ENCODE results near the gene MBD4. TPM values are rescaled to one million over a fixed set of nuclear protein-coding genes. Genes with fewer than 3 reads are reported as not detected.

Gene MBD4
- total RNA-seq, 1 experiment from 2014 or later, result 40.1 TPM

GRCh38 chr3:129421236-129421883 is 18.4 kb downstream of the MBD4 start:
- no peak overlapping the region for H2AK5ac ChIP-seq (ENCODE audit: insufficient read length, low read length)
- Mint-ChIP-seq H3K27ac (no peak overlapping the region), H3K4me1 (peaks cover 34 to 40% of the 10 kb centered on the region in 2 experiments), H3K9me3 (peaks cover 0 to 2% of the 10 kb centered on the region in 2 experiments; a peak in 1 of 5 replicates), H3K4me3 (no peak overlapping the region), H3K27me3 (ENCODE audit: low read depth) (peaks cover 31% of the 10 kb centered on the region), H3K36me3 (ENCODE audit: insufficient read depth in 1 of 3, low read depth in 3 of 3) (no peaks in the 10 kb centered on the region)
- H3K27me3 ChIP-seq (ENCODE audit: insufficient read depth, low read length), result no peaks in the 10 kb centered on the region; the same call in 1 of the 2 replicates
- no peak for DNase-seq
- no peak overlapping the region for H3T11ph ChIP-seq (ENCODE audit: low read length)
- peaks cover 7% of the 10 kb centered on the region; the same call in 1 of the 2 replicates for H3K4me1 ChIP-seq (ENCODE audit: insufficient read depth, low read length)
- no CpG with 5 or more reads among the region's 12 CpGs for WGBS (ENCODE audit: extremely low coverage, insufficient read length, low lambda C conversion rate)
- TF ChIP-seq CTCF (conservative IDR thresholded peaks at IDR 0.05), result no peak
- H2AFZ ChIP-seq (ENCODE audit: low read length), result no peak overlapping the region
- no peak overlapping the region for H3K9ac ChIP-seq (ENCODE audit: extremely low read depth, insufficient read length, low read length)
- no peak overlapping the region for H3K4ac ChIP-seq (ENCODE audit: low read depth, low read length)
- H3K79me2 ChIP-seq (ENCODE audit: insufficient read depth, low read length), result no peaks in the 10 kb centered on the region
- H2BK12ac ChIP-seq (ENCODE audit: insufficient read length, low read depth, low read length), result no peak overlapping the region
- H3K4me2 ChIP-seq (ENCODE audit: insufficient read depth, insufficient read length, low read length), result no peak overlapping the region
- no peak overlapping the region for H4K8ac ChIP-seq (replicated peaks; ENCODE audit: insufficient read length, low read depth, low read length)
- H3K79me1 ChIP-seq (ENCODE audit: insufficient read depth, low read depth, low read length, poor library complexity, severe bottlenecking), result no peaks in the 10 kb centered on the region
- no peak overlapping the region for H2BK20ac ChIP-seq (ENCODE audit: low read depth, low read length, poor library complexity, severe bottlenecking)
- H4K5ac ChIP-seq (ENCODE audit: insufficient read length, low read depth, low read length), result no peak overlapping the region
- H2BK5ac ChIP-seq (ENCODE audit: insufficient read length, low read length), result no peak overlapping the region
- H3K56ac ChIP-seq (ENCODE audit: insufficient read length, low read depth, low read length), result no peak overlapping the region
- H3K23ac ChIP-seq (ENCODE audit: insufficient read length, low read depth, low read length), result no peak overlapping the region
- H2BK120ac ChIP-seq (ENCODE audit: low read depth, low read length, poor library complexity, severe bottlenecking), result no peak overlapping the region
- no peaks in the 10 kb centered on the region for H3K23me2 ChIP-seq (ENCODE audit: insufficient read length, low read depth, low read length, poor library complexity, severe bottlenecking)
- no peaks in the 10 kb centered on the region for H4K20me1 ChIP-seq (ENCODE audit: control insufficient read depth, insufficient read depth, insufficient read length)
- H3K14ac ChIP-seq (ENCODE audit: insufficient read depth, low read length), result no peak overlapping the region
- H3K18ac ChIP-seq (ENCODE audit: insufficient read length, low read depth, low read length), result no peak overlapping the region
- no peak overlapping the region for H2BK15ac ChIP-seq (ENCODE audit: low read depth, low read length)
- no peak overlapping the region for H3K27ac ChIP-seq (ENCODE audit: insufficient read length, low read depth, low read length)
- H4K91ac ChIP-seq (ENCODE audit: insufficient read length, low read depth, low read length), result no peak overlapping the region
- H3K9me3 ChIP-seq (ENCODE audit: control insufficient read depth, low read depth, low read length), result no peaks in the 10 kb centered on the region

Measured in H9 (cell line).